Measurements from ENCODE around the gene DYRK4. TPM values are rescaled to one million over a fixed set of nuclear protein-coding genes. Genes with fewer than 3 reads are reported as not detected.

DYRK4 gene
- total RNA-seq, 1 donor from 2014 or later = 13.6 TPM

DNA sequence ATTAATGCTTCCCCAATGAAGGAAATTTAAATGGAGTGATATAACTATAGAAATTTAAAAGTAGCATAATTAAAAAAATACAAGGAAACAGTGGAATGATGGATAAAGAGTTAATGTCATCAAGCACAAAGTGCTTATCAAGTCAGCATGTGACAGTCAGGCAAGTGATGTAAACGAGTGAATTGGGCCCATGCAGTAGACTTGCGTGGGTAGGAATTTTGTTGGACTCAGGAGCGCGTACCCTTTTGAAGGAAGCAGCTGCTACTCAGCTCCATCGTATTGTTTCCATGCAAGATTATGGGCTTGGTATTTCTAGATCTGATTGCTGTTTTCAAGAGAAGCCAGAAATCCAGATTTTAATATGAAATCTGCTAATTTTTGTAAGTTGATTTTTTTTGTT, 4.4 kb upstream of the DYRK4 start:
- H3K9ac ChIP-seq (ENCODE audit: low read depth in 1 of 3, low read length in 3 of 3) = no peak overlapping the region
- H3K4me3 ChIP-seq (ENCODE audit: low read length in 3 of 3) = no peak overlapping the region
- no peak overlapping the region for H3K27ac ChIP-seq (ENCODE audit: low read depth, low read length)
- no peaks in the 10 kb centered on the region for H3K36me3 ChIP-seq (ENCODE audit: control insufficient read depth in 3 of 3, insufficient read depth in 3 of 3, low read length in 3 of 3)
- H3K27me3 ChIP-seq (ENCODE audit: control insufficient read depth in 3 of 3, insufficient read depth in 3 of 3, low read length in 3 of 3) = peaks cover 3 to 8% (median 6%) of the 10 kb centered on the region in 3 donors
- no peaks in the 10 kb centered on the region for H3K9me3 ChIP-seq (ENCODE audit: control insufficient read depth in 3 of 3, low read length in 3 of 3)
- peaks cover 3 to 9% (median 7%) of the 10 kb centered on the region in 3 donors for H3K4me1 ChIP-seq (ENCODE audit: control insufficient read depth in 3 of 3, insufficient read depth in 3 of 3, low read length in 3 of 3)

- peaks cover 4 to 10% (median 7%) of the 10 kb centered on the region in 3 donors for H3K4me1 ChIP-seq (ENCODE audit: control insufficient read depth in 3 of 3, insufficient read depth in 3 of 3, low read length in 3 of 3)
- H3K9ac ChIP-seq (ENCODE audit: low read depth in 1 of 3, low read length in 3 of 3) = no peak overlapping the region
- no peak overlapping the region for H3K4me3 ChIP-seq (ENCODE audit: low read length in 3 of 3)
- H3K36me3 ChIP-seq (ENCODE audit: control insufficient read depth in 3 of 3, insufficient read depth in 3 of 3, low read length in 3 of 3) = no peaks in the 10 kb centered on the region
- H3K9me3 ChIP-seq (ENCODE audit: control insufficient read depth in 3 of 3, low read length in 3 of 3) = no peaks in the 10 kb centered on the region
- H3K27me3 ChIP-seq (ENCODE audit: control insufficient read depth in 3 of 3, insufficient read depth in 3 of 3, low read length in 3 of 3) = peaks cover 8 to 13% (median 11%) of the 10 kb centered on the region in 3 donors
- no peak overlapping the region for H3K27ac ChIP-seq (ENCODE audit: low read depth, low read length)
Measured at GRCh38 chr12:4558171-4558570, 3.8 kb upstream of the DYRK4 start.

GRCh38 chr12:4563336-4563735, 1.3 kb downstream of the DYRK4 start:
- no peak overlapping the region for H3K4me3 ChIP-seq (ENCODE audit: low read length in 3 of 3)
- no peaks in the 10 kb centered on the region for H3K36me3 ChIP-seq (ENCODE audit: control insufficient read depth in 3 of 3, insufficient read depth in 3 of 3, low read length in 3 of 3)
- H3K9ac ChIP-seq (ENCODE audit: low read depth in 1 of 3, low read length in 3 of 3) = no peak overlapping the region
- peaks cover 13 to 19% (median 17%) of the 10 kb centered on the region in 3 donors for H3K27me3 ChIP-seq (ENCODE audit: control insufficient read depth in 3 of 3, insufficient read depth in 3 of 3, low read length in 3 of 3)
- H3K27ac ChIP-seq (ENCODE audit: low read depth, low read length) = no peak overlapping the region
- H3K4me1 ChIP-seq (ENCODE audit: control insufficient read depth in 3 of 3, insufficient read depth in 3 of 3, low read length in 3 of 3) = peaks cover 4 to 10% (median 7%) of the 10 kb centered on the region in 3 donors
- no peaks in the 10 kb centered on the region for H3K9me3 ChIP-seq (ENCODE audit: control insufficient read depth in 3 of 3, low read length in 3 of 3)

- peaks cover 4 to 10% (median 7%) of the 10 kb centered on the region in 3 donors for H3K4me1 ChIP-seq (ENCODE audit: control insufficient read depth in 3 of 3, insufficient read depth in 3 of 3, low read length in 3 of 3)
- no peak overlapping the region for H3K9ac ChIP-seq (ENCODE audit: low read depth in 1 of 3, low read length in 3 of 3)
- H3K36me3 ChIP-seq (ENCODE audit: control insufficient read depth in 3 of 3, insufficient read depth in 3 of 3, low read length in 3 of 3) = no peaks in the 10 kb centered on the region
- no peaks in the 10 kb centered on the region for H3K9me3 ChIP-seq (ENCODE audit: control insufficient read depth in 3 of 3, low read length in 3 of 3)
- H3K27ac ChIP-seq (ENCODE audit: low read depth, low read length) = no peak overlapping the region
- no peak overlapping the region for H3K4me3 ChIP-seq (ENCODE audit: low read length in 3 of 3)
- H3K27me3 ChIP-seq (ENCODE audit: control insufficient read depth in 3 of 3, insufficient read depth in 3 of 3, low read length in 3 of 3) = peaks cover 13 to 19% (median 17%) of the 10 kb centered on the region in 3 donors
Measured at GRCh38 chr12:4564818-4565217, 2.8 kb downstream of the DYRK4 start.

- H3K27me3 ChIP-seq (ENCODE audit: control insufficient read depth in 3 of 3, insufficient read depth in 3 of 3, low read length in 3 of 3) = peaks cover 13 to 19% (median 17%) of the 10 kb centered on the region in 3 donors
- no peak overlapping the region for H3K9ac ChIP-seq (ENCODE audit: low read depth in 1 of 3, low read length in 3 of 3)
- no peaks in the 10 kb centered on the region for H3K9me3 ChIP-seq (ENCODE audit: control insufficient read depth in 3 of 3, low read length in 3 of 3)
- H3K4me3 ChIP-seq (ENCODE audit: low read length in 3 of 3) = no peak overlapping the region
- H3K36me3 ChIP-seq (ENCODE audit: control insufficient read depth in 3 of 3, insufficient read depth in 3 of 3, low read length in 3 of 3) = no peaks in the 10 kb centered on the region
- no peak overlapping the region for H3K27ac ChIP-seq (ENCODE audit: low read depth, low read length)
- H3K4me1 ChIP-seq (ENCODE audit: control insufficient read depth in 3 of 3, insufficient read depth in 3 of 3, low read length in 3 of 3) = peaks cover 4 to 10% (median 7%) of the 10 kb centered on the region in 3 donors
Measured at GRCh38 chr12:4566474-4566873, 4.5 kb downstream of the DYRK4 start.

DNA sequence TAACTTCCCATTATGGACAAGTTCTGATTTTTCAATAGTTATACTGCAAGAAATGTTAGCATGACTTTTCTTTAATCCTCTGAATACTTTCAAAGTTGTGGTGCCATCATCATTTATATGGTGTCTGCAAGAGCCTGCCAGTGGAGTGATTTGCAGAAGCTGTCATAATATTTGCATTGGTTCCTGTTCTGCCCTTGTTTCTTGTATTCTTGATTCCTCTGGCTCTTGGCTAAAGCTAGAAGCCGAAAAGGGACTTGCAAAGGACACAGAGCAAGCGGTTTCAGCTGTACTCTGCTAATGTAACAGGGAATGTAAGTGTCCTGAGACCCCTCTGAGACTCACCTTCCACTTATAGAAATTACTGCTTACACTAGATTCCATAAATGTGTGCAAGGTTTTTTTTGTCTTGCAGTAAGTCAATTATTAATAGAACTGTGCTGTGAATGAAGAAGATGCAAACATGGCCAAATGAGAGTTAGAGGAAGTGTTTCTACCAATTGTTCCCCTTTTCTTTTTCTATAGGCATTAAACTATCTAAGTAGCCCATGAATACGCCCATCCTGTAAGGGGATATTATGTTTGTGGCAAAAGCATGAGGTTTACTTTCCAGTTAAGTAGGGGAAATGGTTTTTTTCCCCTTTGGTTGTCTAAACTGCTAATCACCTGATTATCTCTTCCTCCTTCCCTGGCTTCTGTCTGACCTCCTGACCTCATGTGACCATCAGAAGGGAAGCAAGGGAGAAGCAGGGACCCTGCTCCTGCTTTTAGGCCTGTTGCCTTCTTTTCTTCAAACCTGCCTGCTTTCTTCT, 5.3 kb downstream of the DYRK4 start:
- Histone ChIP-seq H3K4me1 (ENCODE audit: control insufficient read depth in 3 of 3, insufficient read depth in 3 of 3, low read length in 3 of 3) (peaks cover 2 to 5% (median 4%) of the 10 kb centered on the region in 3 donors), H3K27ac (ENCODE audit: low read depth, low read length) (peak overlapping the region; percentile 67), H3K4me3 (ENCODE audit: low read length in 3 of 3) (no peak overlapping the region), H3K27me3 (ENCODE audit: control insufficient read depth in 3 of 3, insufficient read depth in 3 of 3, low read length in 3 of 3) (peaks cover 12 to 16% (median 13%) of the 10 kb centered on the region in 3 donors), H3K36me3 (ENCODE audit: control insufficient read depth in 3 of 3, insufficient read depth in 3 of 3, low read length in 3 of 3) (no peaks in the 10 kb centered on the region), H3K9me3 (ENCODE audit: control insufficient read depth in 3 of 3, low read length in 3 of 3) (no peaks in the 10 kb centered on the region), H3K9ac (ENCODE audit: low read depth in 1 of 3, low read length in 3 of 3) (no peak overlapping the region)

- Histone ChIP-seq H3K27me3 (ENCODE audit: control insufficient read depth in 3 of 3, insufficient read depth in 3 of 3, low read length in 3 of 3) (peaks cover 0 to 4% (median 3%) of the 10 kb centered on the region in 3 donors), H3K4me1 (ENCODE audit: control insufficient read depth in 3 of 3, insufficient read depth in 3 of 3, low read length in 3 of 3) (no peaks in the 10 kb centered on the region), H3K9me3 (ENCODE audit: control insufficient read depth in 3 of 3, low read length in 3 of 3) (no peaks in the 10 kb centered on the region), H3K9ac (ENCODE audit: low read depth in 1 of 3, low read length in 3 of 3) (no peak overlapping the region), H3K4me3 (ENCODE audit: low read length in 3 of 3) (no peak overlapping the region), H3K36me3 (ENCODE audit: control insufficient read depth in 3 of 3, insufficient read depth in 3 of 3, low read length in 3 of 3) (no peaks in the 10 kb centered on the region), H3K27ac (ENCODE audit: low read depth, low read length) (no peak overlapping the region)
Measured at GRCh38 chr12:4569261-4569660, 7.3 kb downstream of the DYRK4 start.

- H3K27ac ChIP-seq (ENCODE audit: low read depth, low read length) = no peak overlapping the region
- no peaks in the 10 kb centered on the region for H3K9me3 ChIP-seq (ENCODE audit: control insufficient read depth in 3 of 3, low read length in 3 of 3)
- H3K4me3 ChIP-seq (ENCODE audit: low read length in 3 of 3) = no peak overlapping the region
- no peak overlapping the region for H3K9ac ChIP-seq (ENCODE audit: low read depth in 1 of 3, low read length in 3 of 3)
- no peaks in the 10 kb centered on the region for H3K36me3 ChIP-seq (ENCODE audit: control insufficient read depth in 3 of 3, insufficient read depth in 3 of 3, low read length in 3 of 3)
- H3K27me3 ChIP-seq (ENCODE audit: control insufficient read depth in 3 of 3, insufficient read depth in 3 of 3, low read length in 3 of 3) = no peaks in the 10 kb centered on the region
- no peaks in the 10 kb centered on the region for H3K4me1 ChIP-seq (ENCODE audit: control insufficient read depth in 3 of 3, insufficient read depth in 3 of 3, low read length in 3 of 3)
Measured at GRCh38 chr12:4572680-4573079, 10.7 kb downstream of the DYRK4 start.

- Histone ChIP-seq H3K4me1 (ENCODE audit: control insufficient read depth in 3 of 3, insufficient read depth in 3 of 3, low read length in 3 of 3) (no peaks in the 10 kb centered on the region), H3K27ac (ENCODE audit: low read depth, low read length) (no peak overlapping the region), H3K4me3 (ENCODE audit: low read length in 3 of 3) (no peak overlapping the region), H3K9me3 (ENCODE audit: control insufficient read depth in 3 of 3, low read length in 3 of 3) (no peaks in the 10 kb centered on the region), H3K36me3 (ENCODE audit: control insufficient read depth in 3 of 3, insufficient read depth in 3 of 3, low read length in 3 of 3) (no peaks in the 10 kb centered on the region), H3K9ac (ENCODE audit: low read depth in 1 of 3, low read length in 3 of 3) (no peak overlapping the region), H3K27me3 (ENCODE audit: control insufficient read depth in 3 of 3, insufficient read depth in 3 of 3, low read length in 3 of 3) (peaks cover 0 to 6% (median 3%) of the 10 kb centered on the region in 3 donors)
Measured at GRCh38 chr12:4579305-4580102, 17.5 kb downstream of the DYRK4 start.

DNA sequence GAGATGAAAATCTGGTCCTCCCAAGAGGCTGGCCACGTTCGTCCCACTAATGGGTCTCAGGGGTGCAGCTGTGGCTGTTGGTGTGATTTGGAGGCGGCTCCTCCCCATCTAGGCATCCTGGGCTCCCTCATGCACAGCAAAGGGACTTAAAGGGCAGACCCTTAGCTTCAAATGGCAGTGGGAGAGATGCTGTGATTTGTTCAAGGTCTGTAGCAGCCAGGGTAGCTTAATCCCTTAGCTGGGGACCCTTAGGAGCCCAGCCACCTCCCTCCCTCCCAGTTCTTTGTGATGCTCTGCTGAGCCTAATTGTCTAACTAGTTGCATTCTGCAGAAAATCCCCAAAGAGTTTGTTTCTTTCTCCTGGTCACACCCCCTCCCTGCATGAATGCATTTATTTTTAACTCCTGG, 18.3 kb downstream of the DYRK4 start:
- Histone ChIP-seq H3K9ac (ENCODE audit: low read depth in 1 of 3, low read length in 3 of 3) (no peak overlapping the region), H3K9me3 (ENCODE audit: control insufficient read depth in 3 of 3, low read length in 3 of 3) (no peaks in the 10 kb centered on the region), H3K27me3 (ENCODE audit: control insufficient read depth in 3 of 3, insufficient read depth in 3 of 3, low read length in 3 of 3) (peaks cover 0 to 12% (median 3%) of the 10 kb centered on the region in 3 donors), H3K27ac (ENCODE audit: low read depth, low read length) (no peak overlapping the region), H3K36me3 (ENCODE audit: control insufficient read depth in 3 of 3, insufficient read depth in 3 of 3, low read length in 3 of 3) (no peaks in the 10 kb centered on the region), H3K4me3 (ENCODE audit: low read length in 3 of 3) (no peak overlapping the region), H3K4me1 (ENCODE audit: control insufficient read depth in 3 of 3, insufficient read depth in 3 of 3, low read length in 3 of 3) (no peaks in the 10 kb centered on the region)

Data from skeletal muscle tissue (tissue), 4 donors.